ENCODE measurements around the gene SIK3.

The SIK3 gene

DNA sequence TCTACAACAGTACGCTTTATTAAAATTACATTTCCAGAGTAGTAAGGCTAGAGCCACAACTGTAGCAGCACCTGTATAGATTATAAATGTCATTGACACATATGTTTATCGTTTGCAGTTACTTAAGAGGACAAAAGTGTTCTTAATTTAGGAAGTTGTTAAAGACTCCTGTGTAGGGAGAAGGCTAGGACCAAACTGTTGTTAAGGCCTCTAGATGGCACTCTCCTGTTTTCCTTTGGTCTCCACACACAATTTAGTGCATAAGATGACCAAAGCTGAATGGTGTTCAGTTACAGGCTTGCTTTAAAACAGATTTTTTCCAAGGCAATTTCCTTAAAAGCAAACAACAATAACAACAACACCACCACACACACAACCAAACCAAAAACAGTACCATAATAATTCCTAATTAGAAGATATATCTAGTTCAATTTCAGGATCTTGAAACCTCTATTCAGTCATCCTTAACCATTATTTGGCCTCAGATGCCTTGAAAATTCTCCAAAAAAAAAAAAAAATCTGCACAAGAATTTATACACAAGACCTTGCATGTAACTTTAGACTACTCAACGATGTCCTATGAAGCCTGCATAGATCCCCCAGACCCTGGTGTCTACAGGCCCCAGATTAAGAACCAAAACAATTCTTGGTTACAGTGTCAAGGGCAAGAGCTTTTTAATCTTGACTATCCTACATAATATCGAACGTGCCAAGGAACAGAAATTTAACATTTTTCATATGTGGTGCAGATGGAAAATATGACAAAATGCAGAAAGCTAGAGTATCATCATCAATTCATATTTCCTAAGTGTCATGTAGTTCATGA is 218.2 kb downstream of the SIK3 start:
- H3K4me3 ChIP-seq (ENCODE audit: low read length) = no peak overlapping the region
- TF ChIP-seq ZNF274 (IDR thresholded peaks at IDR 0.05; ENCODE audit: low read depth, low read length) = no peak

DNA sequence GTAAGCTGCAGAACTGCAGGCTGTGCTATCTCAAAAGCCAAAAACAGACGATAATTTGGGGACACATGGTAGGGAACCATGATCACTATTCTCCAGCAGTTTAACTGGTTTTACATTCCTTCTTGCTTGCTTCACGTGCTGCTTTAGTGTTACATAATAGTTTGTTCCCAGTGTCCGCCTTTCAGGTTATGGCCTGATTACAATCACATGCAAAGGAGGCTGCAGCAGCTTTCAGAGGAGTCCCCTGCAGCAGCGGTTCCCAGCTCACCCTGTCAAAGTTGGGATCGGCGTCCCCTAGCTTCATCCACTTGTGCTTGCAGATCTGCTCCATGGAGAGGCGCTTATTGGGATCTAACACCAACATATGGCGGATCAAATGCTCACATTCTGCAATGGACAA is 221.6 kb downstream of the SIK3 start:
- H3K4me3 ChIP-seq (ENCODE audit: low read length) = no peak overlapping the region
- no peak for TF ChIP-seq ZNF274 (IDR thresholded peaks at IDR 0.05; ENCODE audit: low read depth, low read length)

DNA sequence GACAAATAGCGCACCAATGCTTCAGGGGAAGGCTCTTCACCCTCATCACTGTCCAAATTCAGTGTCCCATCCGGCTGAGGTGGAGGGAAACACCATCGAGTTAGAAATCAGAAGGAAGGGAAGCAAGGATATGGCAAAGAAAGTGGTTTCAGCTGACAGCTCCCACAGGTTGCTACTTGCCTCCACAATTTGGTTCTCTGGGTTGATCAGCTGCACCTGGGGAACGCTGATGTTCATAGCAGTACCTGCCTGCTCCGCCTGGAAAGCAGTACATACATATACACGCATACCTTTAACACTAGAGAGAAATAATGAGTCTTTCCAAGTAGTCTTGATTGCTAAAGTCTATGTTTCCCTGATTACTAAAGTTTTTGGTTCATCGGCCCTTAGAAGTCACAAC is 223.0 kb downstream of the SIK3 start:
- H3K4me3 ChIP-seq (ENCODE audit: low read length) = no peak overlapping the region
- TF ChIP-seq ZNF274 (IDR thresholded peaks at IDR 0.05; ENCODE audit: low read depth, low read length) = no peak

DNA sequence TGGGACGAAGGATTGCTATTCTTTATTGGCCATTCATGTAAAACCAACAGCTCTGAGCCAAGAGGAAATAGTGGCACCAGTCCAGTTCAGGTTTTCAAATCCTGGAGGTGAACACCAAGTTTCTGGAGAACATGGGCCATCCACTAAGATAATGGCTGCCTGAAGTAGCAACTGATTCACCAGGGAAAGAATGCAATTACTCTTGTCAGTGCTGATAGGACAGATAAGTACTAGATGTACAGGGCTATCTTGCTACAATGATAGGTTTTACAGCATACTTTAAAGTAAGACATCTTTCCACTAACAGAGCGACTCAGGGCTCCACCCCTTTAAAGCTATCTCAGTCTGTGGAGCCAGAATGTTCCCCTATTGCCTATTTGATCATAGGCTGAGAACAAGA is 224.0 kb downstream of the SIK3 start:
- H3K4me3 ChIP-seq (ENCODE audit: low read length) = no peak overlapping the region
- TF ChIP-seq ZNF274 (IDR thresholded peaks at IDR 0.05; ENCODE audit: low read depth, low read length) = no peak

DNA sequence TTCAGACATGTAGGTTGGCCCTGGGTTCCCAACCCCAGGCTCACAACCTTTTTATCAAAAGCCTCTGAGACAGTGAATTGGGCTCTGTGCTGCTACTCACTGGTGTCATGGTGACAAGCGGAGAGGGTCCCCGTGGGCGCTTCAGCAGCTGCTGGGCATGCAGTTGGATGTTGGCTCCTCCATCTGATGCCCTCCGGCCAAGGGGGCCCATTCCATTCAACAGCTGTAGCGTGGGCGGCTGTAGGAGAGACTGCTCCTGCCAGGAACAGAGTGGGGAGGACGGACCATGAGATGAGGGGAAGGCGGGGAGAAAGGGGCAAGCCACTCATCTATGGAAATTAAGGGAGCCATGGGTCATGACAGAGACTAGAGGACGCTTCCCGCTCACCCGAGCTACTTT is 224.8 kb downstream of the SIK3 start:
- TF ChIP-seq ZNF274 (IDR thresholded peaks at IDR 0.05; ENCODE audit: low read depth, low read length) = no peak
- no peak overlapping the region for H3K4me3 ChIP-seq (ENCODE audit: low read length)

DNA sequence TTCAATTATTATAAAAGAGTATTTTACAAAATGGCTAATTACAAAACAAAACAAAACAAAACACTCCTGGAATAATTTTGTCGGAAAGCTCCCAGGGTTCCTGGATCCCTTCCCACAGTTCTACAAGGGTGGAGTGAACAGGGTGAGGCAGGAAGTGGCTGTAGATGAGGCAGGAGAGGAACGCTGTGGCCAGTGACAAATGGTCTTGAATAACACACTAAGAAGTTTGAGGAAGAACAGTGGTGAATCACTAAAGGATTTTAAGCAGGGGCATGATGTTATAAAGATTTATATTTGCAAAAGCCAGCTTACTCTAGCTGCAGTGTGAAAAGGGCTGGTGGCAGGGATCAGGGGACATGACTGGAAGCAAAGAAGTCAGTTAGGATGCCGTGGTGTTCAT is 227.0 kb downstream of the SIK3 start:
- no peak for TF ChIP-seq ZNF274 (IDR thresholded peaks at IDR 0.05; ENCODE audit: low read depth, low read length)
- H3K4me3 ChIP-seq (ENCODE audit: low read length) = no peak overlapping the region

DNA sequence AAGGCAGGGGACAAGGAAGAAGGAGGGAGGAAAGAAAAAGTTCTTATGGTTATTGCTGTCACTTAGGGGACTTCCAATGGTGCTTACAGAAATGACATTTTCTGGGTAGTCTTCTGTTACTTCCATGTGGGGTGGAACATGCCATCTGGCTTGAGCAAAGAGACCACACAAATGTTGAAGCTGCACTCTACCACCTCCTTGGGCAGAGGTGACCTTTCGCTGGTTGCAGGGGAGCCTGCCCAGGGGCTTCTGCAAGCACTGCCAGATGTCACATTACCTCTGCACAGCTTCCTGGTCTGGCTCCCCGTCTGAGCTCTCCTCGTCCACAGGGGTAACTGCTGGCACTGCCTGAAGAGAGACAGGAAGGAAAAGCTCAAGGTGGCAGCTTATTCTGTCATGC is 228.2 kb downstream of the SIK3 start:
- H3K4me3 ChIP-seq (ENCODE audit: low read length) = no peak overlapping the region
- TF ChIP-seq ZNF274 (IDR thresholded peaks at IDR 0.05; ENCODE audit: low read depth, low read length) = no peak

DNA sequence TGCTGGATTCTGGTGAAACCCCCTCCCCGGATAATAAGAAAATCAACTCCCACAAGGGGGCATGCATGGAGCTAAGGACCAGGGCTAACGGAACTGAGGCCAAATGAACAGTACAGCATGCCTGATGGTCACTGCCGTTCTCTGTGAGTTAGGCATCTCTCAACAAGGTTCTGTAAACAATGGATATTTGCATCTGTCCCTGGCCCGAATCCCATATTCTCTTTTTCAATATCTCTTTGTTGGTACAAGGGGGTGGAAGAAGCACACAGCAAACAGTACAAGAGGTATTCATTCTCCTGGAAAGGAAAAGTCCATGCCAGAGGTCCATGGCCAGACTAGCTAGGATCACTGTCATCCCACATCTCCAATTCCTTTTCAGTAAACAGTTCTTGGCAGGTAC is 228.6 kb downstream of the SIK3 start:
- H3K4me3 ChIP-seq (ENCODE audit: low read length) = no peak overlapping the region
- TF ChIP-seq ZNF274 (IDR thresholded peaks at IDR 0.05; ENCODE audit: low read depth, low read length) = no peak

DNA sequence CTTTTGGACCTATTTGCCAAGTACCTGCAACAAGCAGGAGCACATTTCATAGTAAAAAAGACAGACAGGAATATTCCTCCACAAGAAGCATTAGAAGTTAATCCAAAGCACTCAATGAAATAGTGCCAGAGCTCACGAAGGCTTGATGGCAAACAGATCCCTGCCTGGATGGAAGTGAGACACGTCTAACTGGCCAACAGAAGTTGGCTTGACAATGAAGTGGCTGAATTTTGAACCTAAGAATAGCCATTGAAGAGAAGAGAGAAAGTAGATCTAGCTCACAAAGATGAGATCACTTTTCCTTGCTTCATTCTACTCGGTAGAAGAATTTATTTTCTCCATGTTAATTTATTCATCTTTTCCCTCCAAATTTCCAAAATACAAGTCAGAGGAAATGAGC is 230.2 kb downstream of the SIK3 start:
- TF ChIP-seq ZNF274 (IDR thresholded peaks at IDR 0.05; ENCODE audit: low read depth, low read length) = no peak

DNA sequence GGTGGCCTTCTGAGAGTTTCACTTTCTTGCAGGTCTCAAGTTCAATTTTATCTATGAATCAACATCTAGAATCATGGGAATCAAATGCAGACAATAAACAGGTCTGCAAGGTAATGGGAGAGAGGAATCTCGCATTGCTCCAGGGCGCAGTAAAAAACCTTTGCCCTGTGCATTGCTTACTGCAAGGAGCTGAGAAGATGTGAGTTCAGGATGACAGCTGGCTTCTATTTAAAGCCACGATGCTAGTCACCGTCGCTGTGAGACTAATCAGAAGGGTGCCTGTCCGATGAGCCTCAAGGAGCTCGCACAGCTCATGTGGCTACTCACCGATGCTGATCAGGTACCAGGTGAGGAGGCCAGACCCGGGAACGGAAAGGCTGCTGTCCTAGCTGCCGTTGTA is 230.6 kb downstream of the SIK3 start:
- TF ChIP-seq ZNF274 (IDR thresholded peaks at IDR 0.05; ENCODE audit: low read depth, low read length) = no peak
- H3K4me3 ChIP-seq (ENCODE audit: low read length) = no peak overlapping the region

More for the DNA sequence above, 230.2 kb downstream of the SIK3 start:
- no peak overlapping the region for H3K4me3 ChIP-seq (ENCODE audit: low read length)

DNA sequence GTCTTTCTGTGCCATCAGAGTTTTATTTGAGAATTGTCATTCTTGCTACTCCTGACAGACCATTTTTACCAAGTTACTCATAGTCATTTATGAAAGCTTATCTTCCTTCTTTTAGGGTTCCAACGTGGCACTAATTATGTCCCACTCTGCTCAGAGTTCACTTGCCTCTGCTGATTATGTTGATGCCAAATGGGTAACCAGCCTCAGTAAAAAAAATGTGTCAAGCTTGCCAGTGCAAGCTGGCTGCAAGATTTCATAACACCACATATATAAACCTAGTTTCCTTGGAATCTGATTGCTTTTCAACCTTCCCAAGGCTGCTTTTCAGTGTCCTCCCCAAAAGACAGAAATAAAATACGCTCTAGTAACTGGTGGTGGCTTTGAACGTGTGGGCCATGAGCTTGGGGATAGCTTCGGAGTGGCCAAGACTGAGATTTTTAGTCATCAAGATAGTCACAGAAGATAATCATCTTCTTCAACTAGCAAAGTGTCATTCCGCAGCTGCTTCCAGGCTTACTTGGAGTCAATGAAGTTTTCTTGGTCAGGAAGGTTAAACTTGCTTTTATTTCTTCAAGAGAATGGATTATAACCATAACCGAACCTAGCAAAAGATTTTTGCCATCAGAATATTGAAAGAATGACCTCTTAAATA is 231.3 kb downstream of the SIK3 start:
- no peak for TF ChIP-seq ZNF274 (IDR thresholded peaks at IDR 0.05; ENCODE audit: low read depth, low read length)
- no peak overlapping the region for H3K4me3 ChIP-seq (ENCODE audit: low read length)

DNA sequence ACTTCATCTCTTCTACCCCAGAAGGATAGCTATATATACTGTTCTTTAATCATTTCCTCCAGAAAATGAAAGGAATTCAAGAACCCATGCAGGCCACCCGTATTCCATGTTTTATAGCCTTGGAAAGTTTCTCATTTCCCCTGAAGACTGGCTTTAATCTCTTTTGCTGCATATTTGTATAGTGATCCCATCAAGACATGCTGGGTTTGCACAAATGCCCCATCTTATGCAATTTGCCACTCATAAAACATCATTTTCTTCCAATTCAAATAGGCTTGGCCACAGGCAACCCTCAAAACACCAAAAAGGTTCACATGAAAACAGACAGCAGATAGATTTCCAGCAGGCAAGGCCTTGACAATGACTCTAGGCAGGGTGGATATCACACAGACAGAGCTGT is 232.5 kb downstream of the SIK3 start:
- H3K4me3 ChIP-seq (ENCODE audit: low read length) = no peak overlapping the region
- TF ChIP-seq ZNF274 (IDR thresholded peaks at IDR 0.05; ENCODE audit: low read depth, low read length) = no peak

DNA sequence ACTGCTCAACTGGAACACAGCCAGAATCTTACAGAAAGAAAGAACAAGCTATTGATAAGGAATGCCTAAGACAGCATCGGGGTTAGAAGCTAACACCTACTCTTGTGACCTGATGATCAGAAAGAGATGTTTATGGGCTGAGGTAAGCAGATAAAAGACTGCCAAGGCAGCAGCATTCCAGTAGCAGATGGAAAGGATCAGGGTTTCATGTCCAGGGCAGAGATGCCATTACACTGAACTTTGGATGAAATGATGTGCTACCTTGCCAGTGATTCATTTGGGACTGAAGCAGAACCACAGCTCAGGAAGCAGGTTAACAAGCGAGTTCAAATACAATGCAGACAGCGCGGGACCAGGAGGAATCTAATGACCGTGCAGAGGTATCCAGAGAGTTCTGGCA is 233.7 kb downstream of the SIK3 start:
- H3K4me3 ChIP-seq (ENCODE audit: low read length) = no peak overlapping the region
- no peak for TF ChIP-seq ZNF274 (IDR thresholded peaks at IDR 0.05; ENCODE audit: low read depth, low read length)

DNA sequence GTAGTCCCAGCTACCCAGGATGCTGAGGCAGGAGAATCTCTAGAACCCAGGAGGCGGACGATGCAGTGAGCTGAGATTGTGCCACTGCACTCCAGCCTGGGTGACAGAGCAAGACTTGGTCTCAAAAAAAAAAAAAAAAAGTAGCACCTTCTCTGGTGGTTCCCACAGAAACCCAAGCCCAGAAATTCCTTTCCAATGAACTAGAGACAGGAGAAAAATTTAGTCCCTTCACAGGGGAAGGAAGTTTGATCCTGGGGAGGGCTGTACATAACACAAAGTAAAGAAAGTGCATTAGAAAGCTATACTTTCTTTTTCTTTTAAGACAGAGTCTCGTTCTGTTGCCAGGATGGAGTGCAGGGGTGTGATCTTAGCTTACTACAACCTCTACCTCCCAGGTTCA is 235.3 kb downstream of the SIK3 start:
- no peak overlapping the region for H3K4me3 ChIP-seq (ENCODE audit: low read length)
- no peak for TF ChIP-seq ZNF274 (IDR thresholded peaks at IDR 0.05; ENCODE audit: low read depth, low read length)

DNA sequence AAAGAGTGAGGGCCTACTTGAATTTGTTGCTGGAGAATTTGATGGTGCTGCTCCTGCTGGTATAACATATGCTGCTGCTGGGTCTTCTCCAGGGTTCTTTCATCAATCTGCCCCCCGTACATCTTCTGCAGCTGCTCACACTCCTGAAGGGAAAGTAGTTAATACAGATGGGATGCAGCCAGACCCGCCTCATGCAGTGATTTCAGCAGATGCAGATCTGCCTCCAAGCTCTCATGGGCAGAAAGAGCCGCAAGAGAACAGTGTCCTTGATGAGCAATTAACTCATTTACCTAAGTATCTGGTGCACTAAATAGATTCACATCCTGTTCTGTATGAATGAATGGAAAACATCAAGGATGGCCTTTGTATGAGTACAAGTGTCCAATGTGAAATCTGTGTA is 236.0 kb downstream of the SIK3 start:
- TF ChIP-seq ZNF274 (IDR thresholded peaks at IDR 0.05; ENCODE audit: low read depth, low read length) = no peak
- H3K4me3 ChIP-seq (ENCODE audit: low read length) = no peak overlapping the region
